ENCODE measurements around the gene SMIM38. TPM values are rescaled to one million over a fixed set of nuclear protein-coding genes. Genes with fewer than 3 reads are reported as not detected.

SMIM38 gene
- total and polyA plus RNA-seq, 2 experiments from 2014 or later = 0.38 TPM; not detected in 1

DNA sequence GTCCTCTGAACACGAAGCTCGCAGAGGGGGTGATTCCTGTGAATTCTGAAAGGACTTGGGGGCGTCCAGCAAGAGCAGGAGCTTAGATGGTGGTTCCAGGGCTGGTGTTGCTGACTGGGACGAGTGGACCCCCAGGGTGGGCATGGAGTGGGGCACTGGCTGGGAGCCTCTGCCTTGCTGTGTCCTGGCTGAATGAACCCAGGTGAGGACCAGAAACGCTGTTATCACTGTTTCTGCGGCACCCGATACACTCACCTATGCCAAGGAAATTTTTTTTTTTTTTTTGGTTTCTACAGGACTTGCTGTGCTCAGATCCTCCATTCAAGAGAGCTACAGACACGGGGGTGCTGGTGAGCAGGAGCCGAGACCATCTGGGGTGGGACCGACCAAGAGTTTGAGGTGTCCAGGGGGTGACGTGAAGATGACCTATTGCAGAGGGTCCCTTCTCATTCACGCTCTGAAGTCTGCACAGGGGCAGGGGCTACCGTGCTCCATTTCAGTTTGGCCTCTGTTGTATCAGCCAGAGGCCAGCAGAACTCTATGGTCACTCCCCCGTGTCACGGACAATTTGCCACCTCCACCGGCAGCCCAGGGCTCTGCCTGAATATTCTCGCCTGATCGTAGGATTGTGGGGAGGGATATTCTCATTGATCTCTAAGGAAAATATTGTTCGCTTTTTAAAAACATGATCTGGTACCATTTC lies 3.6 kb downstream of the SMIM38 start:
- Histone ChIP-seq H3K4me3 (no peak overlapping the region), H3K9me2 (ENCODE audit: insufficient read depth) (no peaks in the 10 kb centered on the region), H2AFZ (no peak overlapping the region), H3K27me3 (ENCODE audit: insufficient read depth) (no peaks in the 10 kb centered on the region), H3K27ac (ENCODE audit: low read depth) (no peak overlapping the region), H3F3A (replicated peaks; ENCODE audit: low read depth) (no peaks in the 10 kb centered on the region), H3K36me3 (ENCODE audit: insufficient read depth) (no peaks in the 10 kb centered on the region), H3K4me1 (ENCODE audit: insufficient read depth) (no peaks in the 10 kb centered on the region), H3K4me2 (no peak overlapping the region), H4K20me1 (replicated peaks; ENCODE audit: insufficient read depth) (no peaks in the 10 kb centered on the region), H3K79me2 (replicated peaks; ENCODE audit: insufficient read depth) (no peaks in the 10 kb centered on the region)
- no peaks in the 10 kb centered on the region for H3K4me1 Mint-ChIP-seq
- ATAC-seq (no peak), DNase-seq (ENCODE audit: low spot score) (no peak)
- peaks cover 3% of the 10 kb centered on the region; the same call in 2 of the 3 replicates for H3K36me3 Mint-ChIP-seq (ENCODE audit: low read depth)
- TF ChIP-seq JUNB (IDR thresholded peaks at IDR 0.05; ENCODE audit: unreplicated experiment) (no peak), POLR2AphosphoS5 (IDR thresholded peaks at IDR 0.05; ENCODE audit: low read depth) (no peak), ZNF331 (CRISPR knock-in tag; IDR thresholded peaks at IDR 0.05; ENCODE audit: low read depth) (no peak)
- H3K27me3 Mint-ChIP-seq (ENCODE audit: insufficient read depth, low read depth, poor library complexity) = peaks cover 13% of the 10 kb centered on the region
- no peak overlapping the region for H3K4me3 Mint-ChIP-seq
- H3K27ac Mint-ChIP-seq = no peak overlapping the region
- H3K9me3 Mint-ChIP-seq = peaks cover 5% of the 10 kb centered on the region

DNA sequence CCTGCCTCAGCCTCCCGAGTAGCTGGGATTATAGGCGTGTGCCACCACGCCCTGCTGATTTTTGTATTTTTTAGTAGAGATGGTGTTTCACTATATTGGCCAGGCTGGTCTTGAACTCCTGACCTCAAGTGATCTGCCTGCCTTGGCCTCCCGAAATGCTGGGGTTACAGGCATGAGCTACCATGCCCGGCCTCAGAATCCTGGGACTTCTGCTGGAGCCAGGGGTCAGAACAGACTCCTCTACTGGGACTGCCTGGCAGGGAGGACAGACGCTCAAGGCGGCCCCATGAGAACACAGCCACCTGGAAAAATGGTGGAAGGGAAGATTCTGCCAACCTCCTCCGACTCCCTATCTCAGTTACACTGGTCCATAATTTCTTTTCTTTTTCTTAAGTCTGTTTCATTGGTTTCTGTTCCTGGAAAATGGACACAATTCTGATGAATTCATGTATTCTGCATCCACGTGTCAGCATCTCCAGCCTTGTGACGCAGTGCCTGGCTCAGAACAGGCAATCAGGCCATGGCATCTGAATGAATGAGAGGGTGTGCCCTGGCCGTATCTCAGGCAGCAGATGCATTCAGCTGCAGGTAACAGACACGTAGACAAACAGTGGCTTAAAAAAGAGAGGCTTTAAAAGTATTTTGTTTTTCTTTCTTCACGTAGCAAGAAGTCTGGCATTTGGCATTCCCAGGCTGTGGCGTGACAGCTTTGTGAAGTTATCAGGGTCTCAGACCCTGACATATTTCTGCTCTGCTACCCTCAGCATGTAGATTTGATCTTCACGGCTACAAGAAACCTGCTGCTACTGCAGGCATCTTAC lies 4.8 kb downstream of the SMIM38 start:
- H3K36me3 ChIP-seq (ENCODE audit: insufficient read depth) = no peaks in the 10 kb centered on the region
- no peak overlapping the region for H3K4me3 Mint-ChIP-seq
- H3K9me2 ChIP-seq (ENCODE audit: insufficient read depth) = no peaks in the 10 kb centered on the region
- H2AFZ ChIP-seq = no peak overlapping the region
- H3F3A ChIP-seq (replicated peaks; ENCODE audit: low read depth) = no peaks in the 10 kb centered on the region
- H3K4me1 Mint-ChIP-seq = no peaks in the 10 kb centered on the region
- H3K27ac Mint-ChIP-seq = no peak overlapping the region
- H3K4me1 ChIP-seq (ENCODE audit: insufficient read depth) = no peaks in the 10 kb centered on the region
- no peak overlapping the region for H3K27ac ChIP-seq (ENCODE audit: low read depth)
- no peaks in the 10 kb centered on the region for H4K20me1 ChIP-seq (replicated peaks; ENCODE audit: insufficient read depth)
- H3K27me3 ChIP-seq (ENCODE audit: insufficient read depth) = no peaks in the 10 kb centered on the region
- H3K79me2 ChIP-seq (replicated peaks; ENCODE audit: insufficient read depth) = no peaks in the 10 kb centered on the region
- H3K9me3 Mint-ChIP-seq = peaks cover 14% of the 10 kb centered on the region
- H3K4me3 ChIP-seq = no peak overlapping the region
- H3K4me2 ChIP-seq = no peak overlapping the region
- peaks cover 3% of the 10 kb centered on the region; the same call in 2 of the 3 replicates for H3K36me3 Mint-ChIP-seq (ENCODE audit: low read depth)
- ATAC-seq (no peak), DNase-seq (ENCODE audit: low spot score) (no peak)
- peaks cover 5% of the 10 kb centered on the region for H3K27me3 Mint-ChIP-seq (ENCODE audit: insufficient read depth, low read depth, poor library complexity)
- no peak for TF ChIP-seq ZNF331 (CRISPR knock-in tag; IDR thresholded peaks at IDR 0.05; ENCODE audit: low read depth)
- TF ChIP-seq STAT1 (IDR thresholded peaks at IDR 0.05; ENCODE audit: unreplicated experiment) = no peak
- no peak for TF ChIP-seq CREB1 (CRISPR knock-in tag; IDR thresholded peaks at IDR 0.05; ENCODE audit: low read depth)
- TF ChIP-seq ZNF114 (CRISPR knock-in tag; IDR thresholded peaks at IDR 0.05) = no peak
- no peak for TF ChIP-seq EZH2phosphoT487 (IDR thresholded peaks at IDR 0.05; ENCODE audit: unreplicated experiment)
- TF ChIP-seq NANOG (IDR thresholded peaks at IDR 0.05; ENCODE audit: borderline replicate concordance) = no peak
- TF ChIP-seq, protein P1, sequence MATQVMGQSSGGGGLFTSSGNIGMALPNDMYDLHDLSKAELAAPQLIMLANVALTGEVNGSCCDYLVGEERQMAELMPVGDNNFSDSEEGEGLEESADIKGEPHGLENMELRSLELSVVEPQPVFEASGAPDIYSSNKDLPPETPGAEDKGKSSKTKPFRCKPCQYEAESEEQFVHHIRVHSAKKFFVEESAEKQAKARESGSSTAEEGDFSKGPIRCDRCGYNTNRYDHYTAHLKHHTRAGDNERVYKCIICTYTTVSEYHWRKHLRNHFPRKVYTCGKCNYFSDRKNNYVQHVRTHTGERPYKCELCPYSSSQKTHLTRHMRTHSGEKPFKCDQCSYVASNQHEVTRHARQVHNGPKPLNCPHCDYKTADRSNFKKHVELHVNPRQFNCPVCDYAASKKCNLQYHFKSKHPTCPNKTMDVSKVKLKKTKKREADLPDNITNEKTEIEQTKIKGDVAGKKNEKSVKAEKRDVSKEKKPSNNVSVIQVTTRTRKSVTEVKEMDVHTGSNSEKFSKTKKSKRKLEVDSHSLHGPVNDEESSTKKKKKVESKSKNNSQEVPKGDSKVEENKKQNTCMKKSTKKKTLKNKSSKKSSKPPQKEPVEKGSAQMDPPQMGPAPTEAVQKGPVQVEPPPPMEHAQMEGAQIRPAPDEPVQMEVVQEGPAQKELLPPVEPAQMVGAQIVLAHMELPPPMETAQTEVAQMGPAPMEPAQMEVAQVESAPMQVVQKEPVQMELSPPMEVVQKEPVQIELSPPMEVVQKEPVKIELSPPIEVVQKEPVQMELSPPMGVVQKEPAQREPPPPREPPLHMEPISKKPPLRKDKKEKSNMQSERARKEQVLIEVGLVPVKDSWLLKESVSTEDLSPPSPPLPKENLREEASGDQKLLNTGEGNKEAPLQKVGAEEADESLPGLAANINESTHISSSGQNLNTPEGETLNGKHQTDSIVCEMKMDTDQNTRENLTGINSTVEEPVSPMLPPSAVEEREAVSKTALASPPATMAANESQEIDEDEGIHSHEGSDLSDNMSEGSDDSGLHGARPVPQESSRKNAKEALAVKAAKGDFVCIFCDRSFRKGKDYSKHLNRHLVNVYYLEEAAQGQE (IDR thresholded peaks at IDR 0.05; ENCODE audit: unreplicated experiment) = no peak
- TF ChIP-seq, protein P2, sequence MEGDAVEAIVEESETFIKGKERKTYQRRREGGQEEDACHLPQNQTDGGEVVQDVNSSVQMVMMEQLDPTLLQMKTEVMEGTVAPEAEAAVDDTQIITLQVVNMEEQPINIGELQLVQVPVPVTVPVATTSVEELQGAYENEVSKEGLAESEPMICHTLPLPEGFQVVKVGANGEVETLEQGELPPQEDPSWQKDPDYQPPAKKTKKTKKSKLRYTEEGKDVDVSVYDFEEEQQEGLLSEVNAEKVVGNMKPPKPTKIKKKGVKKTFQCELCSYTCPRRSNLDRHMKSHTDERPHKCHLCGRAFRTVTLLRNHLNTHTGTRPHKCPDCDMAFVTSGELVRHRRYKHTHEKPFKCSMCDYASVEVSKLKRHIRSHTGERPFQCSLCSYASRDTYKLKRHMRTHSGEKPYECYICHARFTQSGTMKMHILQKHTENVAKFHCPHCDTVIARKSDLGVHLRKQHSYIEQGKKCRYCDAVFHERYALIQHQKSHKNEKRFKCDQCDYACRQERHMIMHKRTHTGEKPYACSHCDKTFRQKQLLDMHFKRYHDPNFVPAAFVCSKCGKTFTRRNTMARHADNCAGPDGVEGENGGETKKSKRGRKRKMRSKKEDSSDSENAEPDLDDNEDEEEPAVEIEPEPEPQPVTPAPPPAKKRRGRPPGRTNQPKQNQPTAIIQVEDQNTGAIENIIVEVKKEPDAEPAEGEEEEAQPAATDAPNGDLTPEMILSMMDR (conservative IDR thresholded peaks at IDR 0.05; ENCODE audit: low read depth in 2 of 2) = no peak

Measured in GM23338 (cell line).